GM23338 (cell line): Measurements from ENCODE around the gene SNTB2. TPM values are rescaled to one million over a fixed set of nuclear protein-coding genes. Genes with fewer than 3 reads are reported as not detected.

ENCODE experiments used
- ATAC-seq: fragments of 200-7000 bp; cut with Tn5 transposase; 3 replicates; pipeline ENCODE4 v1.9.1; 2020
- DNase-seq: peaks from one replicate; pipeline ENCODE4 v3.0.0-alpha.2; 2015; ENCODE audit warnings: low spot score
- H2AFZ ChIP-seq: fragments of 200-600 bp; sonication (generic); 2 replicates; pipeline ENCODE4 v1.8.0; 2016; ENCODE audit warnings: antibody characterized with exemption, mild to moderate bottlenecking, moderate library complexity
- H3F3A ChIP-seq: fragments of 200-600 bp; sonication (generic); replicated peaks from 2 replicates; pipeline ENCODE4 v1.8.0; 2017; ENCODE audit warnings: antibody characterized with exemption, mixed run types, low read depth
- H3K27ac ChIP-seq: fragments of 200-600 bp; sonication (generic); 2 replicates; pipeline ENCODE4 v1.6.1; 2016; ENCODE audit warnings: low read depth
- H3K27me3 ChIP-seq: fragments of 200-600 bp; sonication (generic); 2 replicates; pipeline ENCODE4 v1.8.0; 2016; ENCODE audit warnings: mild to moderate bottlenecking, mixed run types, moderate library complexity; ENCODE audit not compliant: insufficient read depth
- H3K36me3 ChIP-seq: fragments of 200-600 bp; sonication (generic); 2 replicates; pipeline ENCODE4 v1.8.0; 2016; ENCODE audit warnings: mild to moderate bottlenecking; ENCODE audit not compliant: insufficient read depth
- H3K4me1 ChIP-seq: fragments of 200-600 bp; sonication (generic); 2 replicates; pipeline ENCODE4 v1.8.0; 2016; ENCODE audit warnings: mild to moderate bottlenecking, moderate library complexity; ENCODE audit not compliant: insufficient read depth
- H3K4me2 ChIP-seq: fragments of 200-600 bp; sonication (generic); 2 replicates; pipeline ENCODE4 v1.7.1; 2017; ENCODE audit warnings: mixed run types
- H3K4me3 ChIP-seq: fragments of 200-600 bp; sonication (generic); 2 replicates; pipeline ENCODE4 v1.6.1; 2016; ENCODE audit warnings: mixed run types
- H3K79me2 ChIP-seq: fragments of 200-600 bp; sonication (generic); replicated peaks from 2 replicates; pipeline ENCODE4 v1.8.0; 2017; ENCODE audit warnings: mild to moderate bottlenecking; ENCODE audit not compliant: insufficient read depth
- H3K9me2 ChIP-seq: fragments of 200-600 bp; sonication (generic); 2 replicates; pipeline ENCODE4 v1.8.0; 2017; ENCODE audit not compliant: insufficient read depth
- H4K20me1 ChIP-seq: fragments of 200-600 bp; sonication (generic); replicated peaks from 2 replicates; pipeline ENCODE4 v1.8.0; 2017; ENCODE audit warnings: mild to moderate bottlenecking; ENCODE audit not compliant: insufficient read depth
- H3K27ac Mint-ChIP-seq: 2 replicates; pipeline ENCODE4 v1.8.0; 2020; ENCODE audit warnings: inconsistent platforms, mild to moderate bottlenecking, moderate library complexity, mixed read lengths
- H3K27me3 Mint-ChIP-seq: 3 replicates; pipeline ENCODE4 v1.8.0; 2022; ENCODE audit warnings: low read depth, mild to moderate bottlenecking, moderate library complexity, mixed read lengths, inconsistent platforms; ENCODE audit not compliant: insufficient read depth, poor library complexity
- H3K36me3 Mint-ChIP-seq: 3 replicates; pipeline ENCODE4 v1.8.0; 2021; ENCODE audit warnings: low read depth, mild to moderate bottlenecking, inconsistent platforms, moderate library complexity, mixed read lengths
- H3K4me1 Mint-ChIP-seq: 3 replicates; pipeline ENCODE4 v1.8.0; 2020; ENCODE audit warnings: mild to moderate bottlenecking, inconsistent platforms, mixed read lengths
- H3K4me3 Mint-ChIP-seq: 3 replicates; pipeline ENCODE4 v1.8.0; 2021; ENCODE audit warnings: moderate library complexity, mild to moderate bottlenecking, inconsistent platforms, mixed read lengths
- H3K9me3 Mint-ChIP-seq: 3 replicates; pipeline ENCODE4 v1.8.0; 2020; ENCODE audit warnings: moderate library complexity, mild to moderate bottlenecking, inconsistent platforms, mixed read lengths
- JUNB ChIP-seq: IDR thresholded peaks from one replicate; pipeline ENCODE4 v1.6.1; 2016; ENCODE audit warnings: antibody characterized with exemption; ENCODE audit not compliant: unreplicated experiment
- POLR2AphosphoS5 ChIP-seq: IDR thresholded peaks from 2 replicates; pipeline ENCODE4 v1.6.1; 2016; ENCODE audit warnings: antibody characterized with exemption, low read depth
- polyA plus RNA-seq: library from polyadenylated mRNA; unstranded; fragments of >200 nt; fragmentation: Nextera tagmentation; extraction: Ambion mirVana; gene quantifications from 2 replicates; pipeline ENCODE4 v1.2.1, GENCODE V29; 2016
- total RNA-seq: library from RNA; depleted of rRNA; stranded (reverse); fragments of >200 nt; shearing (Covaris generic); gene quantifications from 2 replicates; pipeline ENCODE4 v1.2.3, GENCODE V29; 2014
- TF ChIP-seq, protein P1 (sequence below): IDR thresholded peaks from 2 replicates; pipeline ENCODE4 v1.6.1; 2016; ENCODE audit warnings: antibody characterized with exemption
- TF ChIP-seq, protein P2 (sequence below): fragments of 250-450 bp; sonication (Bioruptor Pico); IDR thresholded peaks from 2 replicates; pipeline ENCODE4 v1.5.0; 2020; ENCODE audit warnings: mild to moderate bottlenecking, moderate library complexity

Gene SNTB2
- total and polyA plus RNA-seq, 2 experiments from 2014 or later, result 4.8 to 42.7 TPM

DNA sequence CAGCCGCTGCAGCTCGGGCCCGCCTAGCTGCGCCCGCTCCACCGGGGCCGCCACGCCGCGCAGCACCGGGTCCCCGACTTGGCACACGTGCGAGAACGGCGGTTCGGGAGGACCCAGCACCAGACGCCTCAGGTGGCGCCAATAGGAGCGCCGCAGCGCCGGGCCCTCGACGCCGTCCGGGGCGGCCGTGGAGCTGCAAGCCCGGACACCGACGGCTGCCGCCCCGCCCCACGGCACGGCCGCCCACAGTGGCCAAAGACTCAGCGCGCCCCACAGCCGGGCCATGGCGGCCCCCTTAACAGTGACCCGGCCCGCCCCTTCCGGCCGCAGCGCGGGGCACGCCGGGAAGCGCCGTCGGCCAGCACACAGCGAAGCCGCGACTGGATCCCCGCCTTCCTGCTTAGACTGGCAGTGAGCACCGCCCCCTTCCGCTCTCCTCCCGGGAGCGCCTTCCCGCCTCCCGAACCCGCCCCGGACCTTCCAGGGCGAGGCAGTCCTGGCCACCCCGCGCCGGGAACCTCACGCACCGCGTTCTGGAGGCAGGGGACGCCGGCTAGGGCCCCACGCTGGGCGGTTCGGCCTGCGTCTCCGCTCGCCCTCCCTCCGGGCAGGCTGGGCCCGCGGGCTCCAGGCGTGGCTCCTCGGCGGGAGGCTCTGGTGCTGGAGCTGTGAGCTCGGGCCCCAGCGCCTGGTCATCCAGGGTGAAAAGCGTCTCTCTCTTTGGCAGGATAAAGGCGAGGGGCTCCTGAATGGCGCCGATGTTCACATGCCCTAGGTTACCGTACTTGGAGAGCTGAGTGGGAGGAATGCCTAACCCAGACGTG is 143.5 kb downstream of the SNTB2 start, which contains the start of gene PDF:
TSS of gene PDF (minus strand) at position 303 of the 824 bp plus-strand sequence. CDS start at position 285, 18 bp downstream.
- Histone ChIP-seq H2AFZ (peak within 1 kb of the TSS; percentile 80; the same call in 1 of the 2 replicates), H3F3A (peaks cover 41% of the 10 kb centered on the region), H3K36me3 (peaks cover 27% of the 10 kb centered on the region), H3K27me3 (no peaks in the 10 kb centered on the region), H4K20me1 (peaks cover 41% of the 10 kb centered on the region), H3K4me1 (peaks cover 21% of the 10 kb centered on the region), H3K4me3 (peak within 1 kb of the TSS; percentile 90), H3K79me2 (peaks cover 63% of the 10 kb centered on the region), H3K27ac (peak within 1 kb of the TSS; percentile 99), H3K4me2 (peak within 1 kb of the TSS; percentile 95), H3K9me2 (no peaks in the 10 kb centered on the region)
- Mint-ChIP-seq H3K27me3 (peaks cover 20% of the 10 kb centered on the region), H3K27ac (peak within 1 kb of the TSS; percentile 95), H3K4me1 (peaks cover 18% of the 10 kb centered on the region), H3K4me3 (peak within 1 kb of the TSS; percentile 90), H3K36me3 (peaks cover 81% of the 10 kb centered on the region), H3K9me3 (0 out of 3 replicates have a peak, but pooled peaks cover 4% of the 10 kb centered on the region)
- peak; percentile 96 for TF ChIP-seq POLR2AphosphoS5
- TF ChIP-seq, protein P1, sequence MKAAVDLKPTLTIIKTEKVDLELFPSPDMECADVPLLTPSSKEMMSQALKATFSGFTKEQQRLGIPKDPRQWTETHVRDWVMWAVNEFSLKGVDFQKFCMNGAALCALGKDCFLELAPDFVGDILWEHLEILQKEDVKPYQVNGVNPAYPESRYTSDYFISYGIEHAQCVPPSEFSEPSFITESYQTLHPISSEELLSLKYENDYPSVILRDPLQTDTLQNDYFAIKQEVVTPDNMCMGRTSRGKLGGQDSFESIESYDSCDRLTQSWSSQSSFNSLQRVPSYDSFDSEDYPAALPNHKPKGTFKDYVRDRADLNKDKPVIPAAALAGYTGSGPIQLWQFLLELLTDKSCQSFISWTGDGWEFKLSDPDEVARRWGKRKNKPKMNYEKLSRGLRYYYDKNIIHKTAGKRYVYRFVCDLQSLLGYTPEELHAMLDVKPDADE, result peak; percentile 73
- TF ChIP-seq JUNB, result no peak
- TF ChIP-seq, protein P2, sequence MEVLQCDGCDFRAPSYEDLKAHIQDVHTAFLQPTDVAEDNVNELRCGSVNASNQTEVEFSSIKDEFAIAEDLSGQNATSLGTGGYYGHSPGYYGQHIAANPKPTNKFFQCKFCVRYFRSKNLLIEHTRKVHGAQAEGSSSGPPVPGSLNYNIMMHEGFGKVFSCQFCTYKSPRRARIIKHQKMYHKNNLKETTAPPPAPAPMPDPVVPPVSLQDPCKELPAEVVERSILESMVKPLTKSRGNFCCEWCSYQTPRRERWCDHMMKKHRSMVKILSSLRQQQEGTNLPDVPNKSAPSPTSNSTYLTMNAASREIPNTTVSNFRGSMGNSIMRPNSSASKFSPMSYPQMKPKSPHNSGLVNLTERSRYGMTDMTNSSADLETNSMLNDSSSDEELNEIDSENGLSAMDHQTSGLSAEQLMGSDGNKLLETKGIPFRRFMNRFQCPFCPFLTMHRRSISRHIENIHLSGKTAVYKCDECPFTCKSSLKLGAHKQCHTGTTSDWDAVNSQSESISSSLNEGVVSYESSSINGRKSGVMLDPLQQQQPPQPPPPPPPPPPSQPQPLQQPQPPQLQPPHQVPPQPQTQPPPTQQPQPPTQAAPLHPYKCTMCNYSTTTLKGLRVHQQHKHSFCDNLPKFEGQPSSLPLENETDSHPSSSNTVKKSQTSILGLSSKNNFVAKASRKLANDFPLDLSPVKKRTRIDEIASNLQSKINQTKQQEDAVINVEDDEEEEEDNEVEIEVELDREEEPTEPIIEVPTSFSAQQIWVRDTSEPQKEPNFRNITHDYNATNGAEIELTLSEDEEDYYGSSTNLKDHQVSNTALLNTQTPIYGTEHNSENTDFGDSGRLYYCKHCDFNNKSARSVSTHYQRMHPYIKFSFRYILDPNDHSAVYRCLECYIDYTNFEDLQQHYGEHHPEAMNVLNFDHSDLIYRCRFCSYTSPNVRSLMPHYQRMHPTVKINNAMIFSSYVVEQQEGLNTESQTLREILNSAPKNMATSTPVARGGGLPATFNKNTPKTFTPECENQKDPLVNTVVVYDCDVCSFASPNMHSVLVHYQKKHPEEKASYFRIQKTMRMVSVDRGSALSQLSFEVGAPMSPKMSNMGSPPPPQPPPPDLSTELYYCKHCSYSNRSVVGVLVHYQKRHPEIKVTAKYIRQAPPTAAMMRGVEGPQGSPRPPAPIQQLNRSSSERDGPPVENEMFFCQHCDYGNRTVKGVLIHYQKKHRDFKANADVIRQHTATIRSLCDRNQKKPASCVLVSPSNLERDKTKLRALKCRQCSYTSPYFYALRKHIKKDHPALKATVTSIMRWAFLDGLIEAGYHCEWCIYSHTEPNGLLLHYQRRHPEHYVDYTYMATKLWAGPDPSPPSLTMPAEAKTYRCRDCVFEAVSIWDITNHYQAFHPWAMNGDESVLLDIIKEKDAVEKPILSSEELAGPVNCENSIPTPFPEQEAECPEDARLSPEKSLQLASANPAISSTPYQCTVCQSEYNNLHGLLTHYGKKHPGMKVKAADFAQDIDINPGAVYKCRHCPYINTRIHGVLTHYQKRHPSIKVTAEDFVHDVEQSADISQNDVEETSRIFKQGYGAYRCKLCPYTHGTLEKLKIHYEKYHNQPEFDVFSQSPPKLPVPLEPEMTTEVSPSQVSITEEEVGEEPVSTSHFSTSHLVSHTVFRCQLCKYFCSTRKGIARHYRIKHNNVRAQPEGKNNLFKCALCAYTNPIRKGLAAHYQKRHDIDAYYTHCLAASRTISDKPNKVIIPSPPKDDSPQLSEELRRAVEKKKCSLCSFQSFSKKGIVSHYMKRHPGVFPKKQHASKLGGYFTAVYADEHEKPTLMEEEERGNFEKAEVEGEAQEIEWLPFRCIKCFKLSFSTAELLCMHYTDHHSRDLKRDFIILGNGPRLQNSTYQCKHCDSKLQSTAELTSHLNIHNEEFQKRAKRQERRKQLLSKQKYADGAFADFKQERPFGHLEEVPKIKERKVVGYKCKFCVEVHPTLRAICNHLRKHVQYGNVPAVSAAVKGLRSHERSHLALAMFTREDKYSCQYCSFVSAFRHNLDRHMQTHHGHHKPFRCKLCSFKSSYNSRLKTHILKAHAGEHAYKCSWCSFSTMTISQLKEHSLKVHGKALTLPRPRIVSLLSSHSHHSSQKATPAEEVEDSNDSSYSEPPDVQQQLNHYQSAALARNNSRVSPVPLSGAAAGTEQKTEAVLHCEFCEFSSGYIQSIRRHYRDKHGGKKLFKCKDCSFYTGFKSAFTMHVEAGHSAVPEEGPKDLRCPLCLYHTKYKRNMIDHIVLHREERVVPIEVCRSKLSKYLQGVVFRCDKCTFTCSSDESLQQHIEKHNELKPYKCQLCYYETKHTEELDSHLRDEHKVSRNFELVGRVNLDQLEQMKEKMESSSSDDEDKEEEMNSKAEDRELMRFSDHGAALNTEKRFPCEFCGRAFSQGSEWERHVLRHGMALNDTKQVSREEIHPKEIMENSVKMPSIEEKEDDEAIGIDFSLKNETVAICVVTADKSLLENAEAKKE, result no peak
- ATAC-seq, result peak; percentile 90
- peak; percentile 98 for DNase-seq
